SK-N-SH (cell line): Measurements from ENCODE around the gene FAT1. TPM values are rescaled to one million over a fixed set of nuclear protein-coding genes. Genes with fewer than 3 reads are reported as not detected.

ENCODE experiments used
- CTCF ChIA-PET: fragments of 300-600, 350-600 bp; formaldehyde crosslinking; extraction: SDS; loops from one replicate; lab custom pipeline; 2021; lab: Yijun Ruan, JAX
- POLR2A ChIA-PET: fragments of 350-600 bp; sonication (Branson Sonifier 250); formaldehyde crosslinking; extraction: SDS; loops from one replicate; lab custom pipeline; 2020; ENCODE audit warnings: antibody characterized with exemption, inconsistent platforms; lab: Yijun Ruan, JAX
- DNase-seq: peaks from one replicate; pipeline ENCODE4 v3.0.0; 2012
- H2AFZ ChIP-seq: fragments of 200-600 bp; sonication (generic); 2 replicates; pipeline ENCODE4 v1.8.1; 2016; ENCODE audit warnings: antibody characterized with exemption, mild to moderate bottlenecking, low read depth
- H3F3A ChIP-seq: fragments of 200-600 bp; sonication (generic); replicated peaks from 2 replicates; pipeline ENCODE3; 2016; ENCODE audit warnings: antibody characterized with exemption, mild to moderate bottlenecking; ENCODE audit not compliant: insufficient read depth
- H3K27ac ChIP-seq, 2 experiments: fragments of 200-500 bp in 1 of 2; fragments of 200-600 bp in 1 of 2; sonication (Bioruptor generic) in 1 of 2; sonication (generic), shearing (Covaris generic) in 1 of 2; 2 replicates each; pipeline versions ENCODE4 v1.5.1 to v1.6.1; 2014 to 2016; ENCODE audit warnings: low read depth in 2 of 2, inconsistent platforms in 1 of 2, low read length in 1 of 2, mild to moderate bottlenecking in 1 of 2, mixed read lengths in 1 of 2
- H3K27me3 ChIP-seq: fragments of 200-600 bp; sonication (generic), shearing (Covaris generic); 2 replicates; pipeline ENCODE4 v1.6.1; 2016; ENCODE audit warnings: mixed run types; ENCODE audit not compliant: insufficient read depth
- H3K36me3 ChIP-seq, 2 experiments: fragments of 200-500 bp in 1 of 2; fragments of 200-600 bp in 1 of 2; sonication (Bioruptor generic) in 1 of 2; sonication (generic) in 1 of 2; replicated peaks in 1 of 2; 2 replicates each; pipeline versions ENCODE3 to v1.5.1; 2014 to 2016; ENCODE audit warnings: low read length in 1 of 2, mild to moderate bottlenecking in 1 of 2; ENCODE audit not compliant: insufficient read depth in 2 of 2, control insufficient read depth in 1 of 2
- H3K4me1 ChIP-seq, 2 experiments: fragments of 200-500 bp in 1 of 2; fragments of 200-600 bp in 1 of 2; sonication (Bioruptor generic) in 1 of 2; sonication (generic), shearing (Covaris generic) in 1 of 2; 2 replicates each; pipeline versions ENCODE4 v1.5.1 to v1.6.1; 2014 to 2016; ENCODE audit warnings: low read depth in 1 of 2, low read length in 1 of 2, mixed run types in 1 of 2; ENCODE audit not compliant: insufficient read depth in 2 of 2, control insufficient read depth in 1 of 2
- H3K4me2 ChIP-seq: fragments of 200-600 bp; sonication (generic), shearing (Covaris generic); 2 replicates; pipeline ENCODE4 v1.6.1; 2017; ENCODE audit warnings: mixed run types
- H3K4me3 ChIP-seq, 2 experiments: fragments of 200-500 bp in 1 of 2; fragments of 200-600 bp in 1 of 2; sonication (Bioruptor generic) in 1 of 2; sonication (generic), shearing (Covaris generic) in 1 of 2; 2 replicates each; pipeline versions ENCODE4 v1.5.1 to v1.8.1; 2014 to 2016; ENCODE audit warnings: low read depth in 2 of 2, inconsistent platforms in 1 of 2, low read length in 1 of 2, mild to moderate bottlenecking in 1 of 2, mixed read lengths in 1 of 2, moderate library complexity in 1 of 2
- H3K79me2 ChIP-seq: fragments of 200-600 bp; sonication (generic); 2 replicates; pipeline ENCODE4 v1.8.1; 2017; ENCODE audit warnings: mild to moderate bottlenecking; ENCODE audit not compliant: insufficient read depth
- H3K9ac ChIP-seq: fragments of 200-600 bp; sonication (generic); 2 replicates; pipeline ENCODE4 v1.6.1; 2017; ENCODE audit warnings: mixed run types
- H3K9me2 ChIP-seq: fragments of 200-600 bp; sonication (generic); 2 replicates; pipeline ENCODE4 v1.6.1; 2017; ENCODE audit warnings: mixed run types
- H3K9me3 ChIP-seq: fragments of 200-600 bp; sonication (generic); 2 replicates; pipeline ENCODE4 v1.6.1; 2017; ENCODE audit warnings: mixed run types, mild to moderate bottlenecking, moderate library complexity
- H4K20me1 ChIP-seq: fragments of 200-600 bp; sonication (generic); 2 replicates; pipeline ENCODE4 v1.6.1; 2017; ENCODE audit warnings: mild to moderate bottlenecking, mixed run types; ENCODE audit not compliant: insufficient read depth
- CTCF ChIP-seq: fragments of 200-600 bp; sonication (generic); IDR thresholded peaks from 2 replicates; pipeline ENCODE4 v1.6.1; 2017; ENCODE audit warnings: antibody characterized with exemption, mild to moderate bottlenecking, moderate library complexity
- ELF1 ChIP-seq: IDR thresholded peaks from 2 replicates; pipeline ENCODE4 v1.4.0; 2012
- FOSL2 ChIP-seq: IDR thresholded peaks from 2 replicates; pipeline ENCODE4 v1.4.0; 2012; ENCODE audit warnings: low read depth, mild to moderate bottlenecking, moderate library complexity, borderline replicate concordance
- FOXM1 ChIP-seq: IDR thresholded peaks from 2 replicates; pipeline ENCODE4 v1.4.0; 2012; ENCODE audit warnings: low read depth, mild to moderate bottlenecking
- GABPA ChIP-seq: IDR thresholded peaks from 2 replicates; pipeline ENCODE4 v1.4.0; 2012; ENCODE audit warnings: low read depth, mild to moderate bottlenecking
- IRF3 ChIP-seq: fragments of 150-350 bp; IDR thresholded peaks from 2 replicates; pipeline ENCODE4 v1.6.1; 2016; ENCODE audit warnings: mild to moderate bottlenecking, low read depth, low read length
- MEF2A ChIP-seq: IDR thresholded peaks from 2 replicates; pipeline ENCODE4 v1.4.0; 2012; ENCODE audit warnings: low read depth, borderline replicate concordance
- MXI1 ChIP-seq: IDR thresholded peaks from 2 replicates; pipeline ENCODE4 v1.6.1; 2012; ENCODE audit warnings: mild to moderate bottlenecking, low read depth, low read length, improper control_type of control experiment
- NFIC ChIP-seq: IDR thresholded peaks from 2 replicates; pipeline ENCODE4 v1.4.0; 2012; ENCODE audit warnings: borderline replicate concordance
- NRF1 ChIP-seq: IDR thresholded peaks from 2 replicates; pipeline ENCODE4 v1.6.1; 2012; ENCODE audit warnings: low read depth, mild to moderate bottlenecking, low read length
- POLR2AphosphoS5 ChIP-seq: IDR thresholded peaks from 2 replicates; pipeline ENCODE4 v1.6.1; 2012; ENCODE audit warnings: low read depth, low read length
- RFX5 ChIP-seq: IDR thresholded peaks from 2 replicates; pipeline ENCODE4 v1.6.1; 2012; ENCODE audit warnings: mild to moderate bottlenecking, improper control_type of control experiment, low read length
- RXRA ChIP-seq: IDR thresholded peaks from 2 replicates; pipeline ENCODE4 v1.4.0; 2012; ENCODE audit warnings: low read depth, mild to moderate bottlenecking, borderline replicate concordance
- SMC3 ChIP-seq: IDR thresholded peaks from 2 replicates; pipeline ENCODE4 v1.6.1; 2012; ENCODE audit warnings: low read depth, low read length, improper control_type of control experiment
- TCF12 ChIP-seq: IDR thresholded peaks from 2 replicates; pipeline ENCODE4 v1.4.0; 2012
- USF1 ChIP-seq: IDR thresholded peaks from 2 replicates; pipeline ENCODE4 v1.4.0; 2012; ENCODE audit warnings: low read depth, borderline replicate concordance
- USF2 ChIP-seq: fragments of 150-350 bp; IDR thresholded peaks from 2 replicates; pipeline ENCODE4 v1.6.1; 2017; ENCODE audit warnings: antibody characterized with exemption, low read length, low read depth, borderline replicate concordance
- YY1 ChIP-seq: IDR thresholded peaks from 2 replicates; pipeline ENCODE4 v1.4.0; 2012; ENCODE audit warnings: low read depth, mild to moderate bottlenecking
- ZBTB33 ChIP-seq: IDR thresholded peaks from 2 replicates; pipeline ENCODE4 v1.4.0; 2012; ENCODE audit warnings: low read depth, borderline replicate concordance
- WGBS: methylation state at CpG from one replicate; pipeline ENCODE4 v1.1.6; 2017; ENCODE audit warnings: low lambda C conversion rate; 5-methylcytosine and 5-hydroxymethylcytosine counted together
- polyA plus RNA-seq, 3 experiments: library from polyadenylated mRNA; depleted of rRNA; stranded (reverse); fragments of >200 nt; gene quantifications; 2 replicates each; pipeline ENCODE4 v1.2.3, GENCODE V29; 2012

FAT1 gene
- polyA plus RNA-seq, 1 of the 3 experiments (the other 2 are of a cell fraction) = 41.3 TPM

- TF ChIP-seq USF1 = no peak
- TF ChIP-seq, all 33 proteins: peak for 0
Measured at GRCh38 chr4:186684220-186684619, 39.4 kb downstream of the FAT1 start (continued).

GRCh38 chr4:186680641-186681040 lies 43.0 kb downstream of the FAT1 start:
- no peak overlapping the region for H3K9ac ChIP-seq
- no peak overlapping the region for H2AFZ ChIP-seq
- peaks cover 23% of the 10 kb centered on the region for H3F3A ChIP-seq
- no peaks in the 10 kb centered on the region for H3K9me2 ChIP-seq
- H4K20me1 ChIP-seq = no peaks in the 10 kb centered on the region
- H3K4me3 ChIP-seq = no peak overlapping the region
- H3K4me2 ChIP-seq = no peak overlapping the region
- CTCF ChIA-PET = no interaction called here
- 44% methylated on average over 6 of the region's 6 CpGs for WGBS
- no peaks in the 10 kb centered on the region for H3K27me3 ChIP-seq
- no peak for DNase-seq
- H3K4me1 ChIP-seq = peaks cover 0 to 29% of the 10 kb centered on the region in 2 experiments; a peak in 2 of 4 replicates
- no peaks in the 10 kb centered on the region for H3K9me3 ChIP-seq
- H3K79me2 ChIP-seq = peaks cover 75% of the 10 kb centered on the region
- POLR2A ChIA-PET = no interaction called here
- no peak for TF ChIP-seq ZBTB33
- TF ChIP-seq POLR2AphosphoS5 = no peak
- TF ChIP-seq USF2 = no peak
- no peak for TF ChIP-seq MXI1
- TF ChIP-seq FOXM1 = no peak
- TF ChIP-seq TCF12 = no peak
- TF ChIP-seq YY1 = no peak
- TF ChIP-seq RXRA = no peak
- no peak for TF ChIP-seq FOSL2
- TF ChIP-seq IRF3 = no peak
- TF ChIP-seq NRF1 = no peak
- TF ChIP-seq NFIC = no peak
- TF ChIP-seq ELF1 = no peak
- no peak for TF ChIP-seq CTCF
- no peak for TF ChIP-seq RFX5
- TF ChIP-seq MEF2A = no peak
- no peak for TF ChIP-seq SMC3
- no peak for TF ChIP-seq GABPA
- H3K36me3 ChIP-seq = no peaks in the 10 kb centered on the region
- H3K27ac ChIP-seq = no peak overlapping the region
